ENCODE results near the gene SMTN.
"Not testable (repeated sequence)": the region's sequence is repeated elsewhere in the genome, so short reads cannot be mapped to it uniquely, and the experiment has no call there.

The SMTN gene

GRCh38 chr22:31103899-31104694, 23.0 kb downstream of the SMTN start:
- peaks cover 7% of the 10 kb centered on the region for H3K36me3 Mint-ChIP-seq
- no peaks in the 10 kb centered on the region for H3K27me3 Mint-ChIP-seq
- ATAC-seq = no peak
- no peaks in the 10 kb centered on the region for H3K9me3 Mint-ChIP-seq
- H3K4me3 Mint-ChIP-seq = no peak overlapping the region
- peaks cover 33% of the 10 kb centered on the region for H3K4me1 Mint-ChIP-seq
- no peak overlapping the region for H3K27ac Mint-ChIP-seq

- H3K4me3 Mint-ChIP-seq = no peak overlapping the region
- H3K9me3 Mint-ChIP-seq = no peaks in the 10 kb centered on the region
- no peak overlapping the region for H3K27ac Mint-ChIP-seq
- no peak for ATAC-seq
- H3K27me3 Mint-ChIP-seq = no peaks in the 10 kb centered on the region
- peaks cover 7% of the 10 kb centered on the region for H3K36me3 Mint-ChIP-seq
- peaks cover 33% of the 10 kb centered on the region for H3K4me1 Mint-ChIP-seq
Measured at GRCh38 chr22:31104869-31105268, 23.8 kb downstream of the SMTN start.

- Mint-ChIP-seq H3K9me3 (no peaks in the 10 kb centered on the region), H3K27me3 (no peaks in the 10 kb centered on the region), H3K4me1 (peaks cover 33% of the 10 kb centered on the region), H3K27ac (no peak overlapping the region), H3K36me3 (peaks cover 1% of the 10 kb centered on the region), H3K4me3 (no peak overlapping the region)
- ATAC-seq = no peak
Measured at GRCh38 chr22:31105282-31105929, 24.3 kb downstream of the SMTN start.

GRCh38 chr22:31106001-31106571, 25.0 kb downstream of the SMTN start:
- no peaks in the 10 kb centered on the region for H3K27me3 Mint-ChIP-seq
- H3K36me3 Mint-ChIP-seq = no peaks in the 10 kb centered on the region
- H3K4me3 Mint-ChIP-seq = peak overlapping the region; percentile 85
- H3K4me1 Mint-ChIP-seq = peaks cover 33% of the 10 kb centered on the region
- H3K9me3 Mint-ChIP-seq = no peaks in the 10 kb centered on the region
- no peak for ATAC-seq
- peak overlapping the region; percentile 73 for H3K27ac Mint-ChIP-seq

- Mint-ChIP-seq H3K4me1 (peaks cover 33% of the 10 kb centered on the region), H3K27me3 (no peaks in the 10 kb centered on the region), H3K9me3 (no peaks in the 10 kb centered on the region), H3K27ac (peak overlapping the region; percentile 73), H3K4me3 (peak overlapping the region; percentile 85), H3K36me3 (no peaks in the 10 kb centered on the region)
- ATAC-seq = no peak
Measured at GRCh38 chr22:31106731-31107177, 25.6 kb downstream of the SMTN start.

GRCh38 chr22:31107178-31107893, 26.2 kb downstream of the SMTN start, which contains the start of gene SELENOM:
Gene SELENOM (minus strand): TSS chr22:31107568. CDS start chr22:31107505, 63 bp downstream.
- Mint-ChIP-seq H3K27me3 (no peaks in the 10 kb centered on the region), H3K27ac (peak within 1 kb of the TSS; percentile 73), H3K4me3 (peak within 1 kb of the TSS; percentile 85), H3K36me3 (no peaks in the 10 kb centered on the region), H3K9me3 (no peaks in the 10 kb centered on the region), H3K4me1 (peaks cover 33% of the 10 kb centered on the region)
- ATAC-seq = peak; percentile 96

GRCh38 chr22:31107894-31108218, 26.7 kb downstream of the SMTN start:
- Mint-ChIP-seq H3K27ac (peak overlapping the region; percentile 73), H3K4me1 (peaks cover 33% of the 10 kb centered on the region), H3K9me3 (no peaks in the 10 kb centered on the region), H3K36me3 (no peaks in the 10 kb centered on the region), H3K4me3 (peak overlapping the region; percentile 85), H3K27me3 (no peaks in the 10 kb centered on the region)
- peak; percentile 44 for ATAC-seq

- H3K9me3 Mint-ChIP-seq, ATAC-seq, H3K36me3 Mint-ChIP-seq, H3K4me1 Mint-ChIP-seq, H3K27me3 Mint-ChIP-seq, H3K27ac Mint-ChIP-seq, H3K4me3 Mint-ChIP-seq: not testable (repeated sequence)
Measured at GRCh38 chr22:31112547-31113091, 31.5 kb downstream of the SMTN start.

GRCh38 chr22:31118046-31118820, 37.1 kb downstream of the SMTN start:
- H3K36me3 Mint-ChIP-seq = no peaks in the 10 kb centered on the region
- H3K4me3 Mint-ChIP-seq = no peak overlapping the region
- ATAC-seq = no peak
- no peaks in the 10 kb centered on the region for H3K9me3 Mint-ChIP-seq
- H3K27ac Mint-ChIP-seq = no peak overlapping the region
- H3K4me1 Mint-ChIP-seq = no peaks in the 10 kb centered on the region
- H3K27me3 Mint-ChIP-seq = no peaks in the 10 kb centered on the region

GRCh38 chr22:31119026-31119717, 38.1 kb downstream of the SMTN start:
- no peak for ATAC-seq
- no peaks in the 10 kb centered on the region for H3K9me3 Mint-ChIP-seq
- H3K4me1 Mint-ChIP-seq = no peaks in the 10 kb centered on the region
- H3K27ac Mint-ChIP-seq = no peak overlapping the region
- H3K27me3 Mint-ChIP-seq = no peaks in the 10 kb centered on the region
- no peaks in the 10 kb centered on the region for H3K36me3 Mint-ChIP-seq
- no peak overlapping the region for H3K4me3 Mint-ChIP-seq

GRCh38 chr22:31120230-31120629, 39.1 kb downstream of the SMTN start:
- Mint-ChIP-seq H3K36me3 (no peaks in the 10 kb centered on the region), H3K4me1 (no peaks in the 10 kb centered on the region), H3K4me3 (no peak overlapping the region), H3K9me3 (no peaks in the 10 kb centered on the region), H3K27me3 (no peaks in the 10 kb centered on the region), H3K27ac (no peak overlapping the region)
- no peak for ATAC-seq

GRCh38 chr22:31120642-31121041, 39.5 kb downstream of the SMTN start:
- H3K4me3 Mint-ChIP-seq = no peak overlapping the region

GRCh38 chr22:31121403-31121802, 40.3 kb downstream of the SMTN start:
- ATAC-seq = no peak
- H3K36me3 Mint-ChIP-seq = no peaks in the 10 kb centered on the region
- no peak overlapping the region for H3K27ac Mint-ChIP-seq
- no peak overlapping the region for H3K4me3 Mint-ChIP-seq
- H3K4me1 Mint-ChIP-seq = peaks cover 6% of the 10 kb centered on the region
- H3K9me3 Mint-ChIP-seq = no peaks in the 10 kb centered on the region
- H3K27me3 Mint-ChIP-seq = peaks cover 9% of the 10 kb centered on the region

More at GRCh38 chr22:31120642-31121041, 39.5 kb downstream of the SMTN start:
- Mint-ChIP-seq H3K27ac (no peak overlapping the region), H3K27me3 (peaks cover 4% of the 10 kb centered on the region), H3K4me1 (no peaks in the 10 kb centered on the region), H3K36me3 (no peaks in the 10 kb centered on the region), H3K9me3 (no peaks in the 10 kb centered on the region)
- ATAC-seq = no peak

GRCh38 chr22:31122196-31122531, 41.0 kb downstream of the SMTN start:
- Mint-ChIP-seq H3K36me3 (no peaks in the 10 kb centered on the region), H3K4me3 (no peak overlapping the region), H3K27ac (no peak overlapping the region), H3K27me3 (peaks cover 13% of the 10 kb centered on the region), H3K4me1 (peaks cover 10% of the 10 kb centered on the region), H3K9me3 (no peaks in the 10 kb centered on the region)
- no peak for ATAC-seq
